Breast epithelium (tissue), 4 donors: Measurements from ENCODE around the gene ETFB. TPM values are rescaled to one million over a fixed set of nuclear protein-coding genes. Genes with fewer than 3 reads are reported as not detected.
"Not testable (repeated sequence)": the region's sequence is repeated elsewhere in the genome, so short reads cannot be mapped to it uniquely, and the experiment has no call there.

Experiments
- DNase-seq, 2 donors: peaks; one replicate each; pipeline ENCODE4 v3.0.0-alpha.2; 2019; ENCODE audit warnings: low spot score in 2 of 2
- H3K27ac ChIP-seq, 2 donors: fragments of 200-600 bp; sonication (generic) in 1 of 2; one replicate each; pipeline ENCODE4 v1.5.1; 2016 to 2019; ENCODE audit warnings: mild to moderate bottlenecking in 1 of 2
- H3K27me3 ChIP-seq, 2 donors: fragments of 200-600 bp; sonication (generic) in 1 of 2; one replicate each; pipeline versions ENCODE4 v1.5.1 to v1.6.0; 2017 to 2019; ENCODE audit warnings: control low read depth in 1 of 2, mild to moderate bottlenecking in 1 of 2
- H3K36me3 ChIP-seq: fragments of 200-600 bp; one replicate; pipeline ENCODE4 v1.5.1; 2019
- H3K4me1 ChIP-seq, 2 donors: fragments of 200-600 bp; sonication (generic); one replicate each; pipeline ENCODE4 v1.5.1; 2016 to 2019; ENCODE audit warnings: control low read depth in 1 of 2
- H3K4me3 ChIP-seq, 3 donors: fragments of 200-600 bp; sonication (generic); 1 replicate in 2 of 3; 2 replicates in 1 of 3; pipeline ENCODE4 v1.5.1; 2016 to 2019; ENCODE audit warnings: mild to moderate bottlenecking in 3 of 3, moderate library complexity in 2 of 3
- H3K9me3 ChIP-seq, 2 donors: fragments of 200-600 bp; sonication (generic) in 1 of 2; one replicate each; pipeline ENCODE4 v1.5.1; 2016 to 2019; ENCODE audit warnings: control low read depth in 1 of 2
- POLR2A ChIP-seq: fragments of 450-650 bp; IDR thresholded peaks from one replicate; pipeline ENCODE4 v1.6.1; 2016; ENCODE audit warnings: antibody characterized with exemption, mild to moderate bottlenecking, moderate library complexity
- POLR2AphosphoS5 ChIP-seq, 3 donors: sonication (generic); formaldehyde crosslinking; IDR thresholded peaks; one replicate each; pipeline ENCODE4 v1.6.1; 2017; ENCODE audit warnings: antibody characterized with exemption in 3 of 3
- intact Hi-C: fragments of 100-400 bp; cut with DNase I; formaldehyde crosslinking; loops from one replicate; pipeline ENCODE4 v1.15.1; 2023; ENCODE audit warnings: low total_unique reads
- total RNA-seq, 3 donors: library from RNA; depleted of rRNA; stranded (reverse); fragments of >200 nt; gene quantifications; one replicate each; pipeline ENCODE4 v1.1.0, GENCODE V29; 2016
- TF ChIP-seq, protein P1 (sequence below), 3 donors: fragments of 450-650 bp; IDR thresholded peaks; one replicate each; pipeline ENCODE4 v1.5.1; 2016 to 2017; ENCODE audit warnings: antibody characterized with exemption in 3 of 3, mild to moderate bottlenecking in 3 of 3, moderate library complexity in 3 of 3

Gene ETFB
- total RNA-seq, 3 donors from 2014 or later = 60.7 to 214 (median 88.5) TPM

DNA sequence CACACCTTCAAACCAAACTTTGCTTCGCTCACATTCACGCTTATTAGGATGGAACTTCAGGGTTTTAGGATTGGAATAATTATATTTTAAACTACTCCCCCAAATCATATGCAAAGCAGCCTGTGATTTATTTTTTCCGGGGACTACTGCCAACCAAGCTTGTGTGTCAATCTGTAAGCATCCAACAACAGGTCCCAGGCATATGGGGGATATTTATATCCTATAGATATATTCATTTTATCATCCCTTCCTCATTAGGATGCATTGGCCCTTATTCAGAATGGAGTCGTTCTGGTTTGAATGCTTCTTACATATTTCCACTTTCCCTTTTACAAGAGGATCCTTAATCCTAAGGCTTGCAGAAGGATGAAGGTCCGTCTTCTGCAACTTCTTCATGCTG lies 33.0 kb upstream of the ETFB start:
- H3K9me3 ChIP-seq = peaks cover 4 to 20% of the 10 kb centered on the region in 2 donors
- no peak overlapping the region for H3K27ac ChIP-seq
- TF ChIP-seq, protein P1, sequence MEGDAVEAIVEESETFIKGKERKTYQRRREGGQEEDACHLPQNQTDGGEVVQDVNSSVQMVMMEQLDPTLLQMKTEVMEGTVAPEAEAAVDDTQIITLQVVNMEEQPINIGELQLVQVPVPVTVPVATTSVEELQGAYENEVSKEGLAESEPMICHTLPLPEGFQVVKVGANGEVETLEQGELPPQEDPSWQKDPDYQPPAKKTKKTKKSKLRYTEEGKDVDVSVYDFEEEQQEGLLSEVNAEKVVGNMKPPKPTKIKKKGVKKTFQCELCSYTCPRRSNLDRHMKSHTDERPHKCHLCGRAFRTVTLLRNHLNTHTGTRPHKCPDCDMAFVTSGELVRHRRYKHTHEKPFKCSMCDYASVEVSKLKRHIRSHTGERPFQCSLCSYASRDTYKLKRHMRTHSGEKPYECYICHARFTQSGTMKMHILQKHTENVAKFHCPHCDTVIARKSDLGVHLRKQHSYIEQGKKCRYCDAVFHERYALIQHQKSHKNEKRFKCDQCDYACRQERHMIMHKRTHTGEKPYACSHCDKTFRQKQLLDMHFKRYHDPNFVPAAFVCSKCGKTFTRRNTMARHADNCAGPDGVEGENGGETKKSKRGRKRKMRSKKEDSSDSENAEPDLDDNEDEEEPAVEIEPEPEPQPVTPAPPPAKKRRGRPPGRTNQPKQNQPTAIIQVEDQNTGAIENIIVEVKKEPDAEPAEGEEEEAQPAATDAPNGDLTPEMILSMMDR (IDR thresholded peaks at IDR 0.05) = no peak
- no peak for TF ChIP-seq POLR2A
- TF ChIP-seq POLR2AphosphoS5 (IDR thresholded peaks at IDR 0.05) = no peak
- no peaks in the 10 kb centered on the region for H3K36me3 ChIP-seq
- intact Hi-C loops = loop anchor here (2.0 kb wide), 1 partner anchor 64 kb away; no protein-coding TSS in a partner anchor
- no peak for DNase-seq
- H3K4me1 ChIP-seq = no peaks in the 10 kb centered on the region
- H3K4me3 ChIP-seq = no peak overlapping the region
- H3K27me3 ChIP-seq = no peaks in the 10 kb centered on the region

DNA sequence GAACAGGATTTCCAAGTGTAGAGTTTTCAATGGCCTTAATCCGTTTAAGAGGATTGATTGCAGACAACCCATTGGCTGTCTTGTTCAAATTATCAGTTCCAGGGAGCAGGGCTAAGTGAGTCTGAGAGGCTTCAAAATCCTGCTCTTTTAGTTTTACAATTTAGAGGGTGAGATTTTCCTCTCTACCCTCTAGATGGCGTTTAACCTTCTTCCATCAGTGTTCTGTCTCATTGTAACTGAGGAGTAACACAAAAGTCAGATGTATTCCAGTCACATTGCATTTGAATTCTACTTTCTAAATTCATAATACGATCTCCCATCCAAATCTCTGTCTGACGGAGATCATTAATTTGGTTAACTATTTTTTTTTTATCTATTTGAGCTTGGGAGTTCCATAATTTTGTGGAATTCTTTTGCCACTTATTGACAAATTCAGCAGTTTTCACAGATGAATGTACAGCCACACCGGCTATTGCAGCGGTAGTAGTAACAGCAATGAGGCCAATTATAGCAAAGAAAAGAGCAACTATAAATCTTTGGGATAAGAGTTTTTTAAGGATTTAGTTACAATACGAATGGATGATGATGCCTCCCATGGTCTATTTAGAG lies 32.0 kb upstream of the ETFB start:
- DNase-seq = no peak
- Histone ChIP-seq H3K27me3 (no peaks in the 10 kb centered on the region), H3K36me3 (no peaks in the 10 kb centered on the region), H3K27ac (no peak overlapping the region), H3K4me1 (no peaks in the 10 kb centered on the region), H3K4me3 (no peak overlapping the region), H3K9me3 (peaks cover 4 to 18% of the 10 kb centered on the region in 2 donors)
- intact Hi-C loops = loop anchor here (2.0 kb wide), 1 partner anchor 65 kb away; no protein-coding TSS in a partner anchor
- TF ChIP-seq POLR2AphosphoS5 (IDR thresholded peaks at IDR 0.05) (no peak), POLR2A (no peak)
- TF ChIP-seq, protein P1 (IDR thresholded peaks at IDR 0.05) = peak in 2 of 3 donors; percentile 14 to 29

DNA sequence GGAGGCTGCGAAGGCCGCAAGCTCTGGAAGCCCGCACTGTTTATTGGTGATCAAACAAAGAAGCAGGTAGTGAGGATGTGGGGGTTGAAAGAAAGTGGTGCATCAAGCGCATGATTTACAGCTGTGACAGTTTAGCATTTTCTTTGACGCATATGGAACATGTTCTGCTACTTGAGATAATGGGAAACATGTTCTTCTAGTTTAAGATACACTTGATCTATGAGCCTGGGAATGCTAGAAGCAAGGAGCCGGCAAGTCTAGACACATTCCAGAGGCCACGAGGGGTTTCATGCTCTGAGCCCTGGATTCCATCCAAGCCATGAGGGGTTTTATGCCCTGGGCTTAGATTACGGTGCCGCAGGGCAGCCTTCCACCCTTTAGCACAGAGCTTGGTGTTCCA lies 31.3 kb upstream of the ETFB start:
- intact Hi-C loops, H3K27me3 ChIP-seq, DNase-seq, H3K4me3 ChIP-seq, H3K36me3 ChIP-seq, H3K4me1 ChIP-seq, H3K27ac ChIP-seq: not testable (repeated sequence)
- peaks cover under 1 to 11% of the 10 kb centered on the region in 2 donors for H3K9me3 ChIP-seq

DNA sequence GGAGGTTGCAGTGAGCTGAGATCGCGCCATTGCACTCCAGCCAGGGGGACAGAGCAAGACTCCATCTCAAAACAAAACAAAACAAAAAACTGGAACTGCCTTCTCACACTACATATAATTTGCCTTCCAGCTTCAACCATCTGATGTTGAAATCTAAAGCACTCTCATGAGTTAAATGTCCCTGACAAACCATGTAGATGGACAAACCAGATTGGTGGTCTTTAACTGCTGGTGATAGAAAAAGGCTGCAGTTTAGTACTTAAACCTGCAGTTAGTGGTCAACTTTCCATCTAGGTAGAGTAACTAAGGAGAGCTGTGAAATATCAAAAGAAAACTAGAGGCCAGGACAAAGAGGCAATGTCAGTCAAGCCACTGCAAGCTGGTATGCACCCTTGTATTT lies 30.0 kb upstream of the ETFB start:
- intact Hi-C loops = no loop called here

DNA sequence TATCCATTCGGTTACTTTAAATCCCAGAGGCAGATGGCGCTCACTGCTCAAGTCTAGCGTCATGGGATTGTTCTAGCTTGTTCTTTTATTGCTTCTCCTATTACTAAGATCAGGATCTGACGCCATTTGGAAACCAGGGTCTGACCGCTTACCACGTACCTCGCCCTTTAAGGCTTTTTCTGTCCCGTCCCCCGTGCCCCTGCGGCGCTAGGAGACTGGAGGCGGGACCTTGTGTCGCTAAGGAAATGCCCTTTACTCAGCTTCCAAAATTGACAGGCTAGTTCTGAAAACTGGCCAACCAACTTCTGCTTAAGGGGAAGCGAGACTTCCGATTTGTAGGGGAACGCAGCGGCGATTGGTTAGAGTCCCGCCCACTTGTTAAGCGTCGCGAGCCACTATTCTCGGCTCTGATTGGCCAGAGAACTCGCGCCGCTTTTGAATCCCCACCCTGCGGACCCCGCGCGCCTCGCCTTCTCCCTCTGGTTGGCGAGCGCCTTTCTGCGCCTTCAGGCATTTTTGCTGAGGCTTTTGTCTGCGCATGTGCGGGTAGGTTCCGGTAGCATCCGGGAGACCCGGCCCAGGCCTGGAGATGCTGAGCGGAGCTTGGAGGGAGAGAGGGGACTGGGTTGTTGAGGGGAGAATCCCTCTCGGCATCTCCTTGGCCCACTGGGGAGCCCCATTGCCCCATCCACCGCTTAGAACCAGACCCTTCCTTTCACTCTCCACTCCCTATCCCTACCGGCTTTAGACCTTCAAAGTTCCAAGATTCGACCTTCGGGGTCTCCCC lies 28.1 kb upstream of the ETFB start:
- TF ChIP-seq, protein P1 (IDR thresholded peaks at IDR 0.05) = no peak
- peak; percentile 19 to 25 (median 23) for TF ChIP-seq POLR2AphosphoS5 (IDR thresholded peaks at IDR 0.05)
- DNase-seq = peak; percentile 87 to 94
- Histone ChIP-seq H3K9me3 (no peaks in the 10 kb centered on the region), H3K4me3 (peak overlapping the region; percentile 26 to 67 (median 49)), H3K27me3 (no peaks in the 10 kb centered on the region), H3K4me1 (no peaks in the 10 kb centered on the region), H3K36me3 (no peaks in the 10 kb centered on the region), H3K27ac (peak overlapping the region; percentile 79 to 86)
- intact Hi-C loops = no loop called here

More for the DNA sequence above, 30.0 kb upstream of the ETFB start:
- H3K27ac ChIP-seq = no peak overlapping the region
- H3K27me3 ChIP-seq = no peaks in the 10 kb centered on the region
- no peaks in the 10 kb centered on the region for H3K4me1 ChIP-seq
- no peak overlapping the region for H3K4me3 ChIP-seq
- H3K36me3 ChIP-seq = no peaks in the 10 kb centered on the region
- DNase-seq = no peak
- H3K9me3 ChIP-seq = no peaks in the 10 kb centered on the region
- no peak for TF ChIP-seq POLR2A
- TF ChIP-seq, protein P1 (IDR thresholded peaks at IDR 0.05) = no peak
